Astrocyte (in vitro differentiated cells and primary cell): Measurements from ENCODE around the gene LORICRIN. TPM values are rescaled to one million over a fixed set of nuclear protein-coding genes. Genes with fewer than 3 reads are reported as not detected.

Source experiments
- DNase-seq: peaks from one replicate; pipeline ENCODE4 v3.0.0-alpha.2; 2010; ENCODE audit warnings: low read depth
- FAIRE-seq: peaks from 2 replicates; lab custom pipeline; 2011; peaks lifted over from hg19 to GRCh38; lab: Jason Lieb, UNC
- H2AFZ ChIP-seq: 2 replicates; pipeline ENCODE4 v1.6.0; 2012; ENCODE audit warnings: low read depth, low read length, inconsistent platforms
- H3K27ac ChIP-seq: 2 replicates; pipeline ENCODE4 v1.5.1; 2011; ENCODE audit warnings: low read depth, low read length, inconsistent platforms
- H3K27me3 ChIP-seq: 2 replicates; pipeline ENCODE4 v1.6.0; 2011; ENCODE audit warnings: low read length, inconsistent platforms; ENCODE audit not compliant: insufficient read depth
- H3K36me3 ChIP-seq: 2 replicates; pipeline ENCODE4 v1.5.1; 2011; ENCODE audit warnings: low read length, inconsistent platforms; ENCODE audit not compliant: insufficient read depth
- H3K4me1 ChIP-seq: 2 replicates; pipeline ENCODE4 v1.5.1; 2011; ENCODE audit warnings: low read length, inconsistent platforms; ENCODE audit not compliant: insufficient read depth
- H3K4me2 ChIP-seq: 2 replicates; pipeline ENCODE4 v1.6.0; 2012; ENCODE audit warnings: low read length, inconsistent platforms
- H3K4me3 ChIP-seq: 2 replicates; pipeline ENCODE4 v1.5.1; 2011; ENCODE audit warnings: low read depth, mild to moderate bottlenecking, low read length, inconsistent platforms; ENCODE audit not compliant: insufficient read depth
- H3K79me2 ChIP-seq: 2 replicates; pipeline ENCODE4 v1.6.0; 2012; ENCODE audit warnings: mild to moderate bottlenecking, low read length, inconsistent platforms; ENCODE audit not compliant: insufficient read depth
- H3K9ac ChIP-seq: 2 replicates; pipeline ENCODE4 v1.6.0; 2012; ENCODE audit warnings: mild to moderate bottlenecking, low read length, inconsistent platforms
- H3K9me3 ChIP-seq: 2 replicates; pipeline ENCODE4 v1.5.1; 2012; ENCODE audit warnings: low read depth, mild to moderate bottlenecking, low read length, inconsistent platforms; ENCODE audit not compliant: insufficient read depth
- H4K20me1 ChIP-seq: 2 replicates; pipeline ENCODE4 v1.6.0; 2012; ENCODE audit warnings: low read length, inconsistent platforms; ENCODE audit not compliant: insufficient read depth
- H3K27ac Mint-ChIP-seq: one replicate; pipeline ENCODE4 v1.8.0; 2021; ENCODE audit warnings: mild to moderate bottlenecking, mixed read lengths; ENCODE audit not compliant: unreplicated experiment
- H3K27me3 Mint-ChIP-seq: one replicate; pipeline ENCODE4 v1.8.0; 2021; ENCODE audit warnings: low read depth, mixed read lengths; ENCODE audit not compliant: unreplicated experiment
- H3K36me3 Mint-ChIP-seq: one replicate; pipeline ENCODE4 v1.8.0; 2021; ENCODE audit warnings: low read depth, mixed read lengths; ENCODE audit not compliant: unreplicated experiment
- H3K4me1 Mint-ChIP-seq: one replicate; pipeline ENCODE4 v1.8.0; 2021; ENCODE audit warnings: low read depth, mixed read lengths; ENCODE audit not compliant: unreplicated experiment
- H3K4me3 Mint-ChIP-seq: one replicate; pipeline ENCODE4 v1.8.0; 2021; ENCODE audit warnings: mild to moderate bottlenecking, moderate library complexity, mixed read lengths; ENCODE audit not compliant: unreplicated experiment
- H3K9me3 Mint-ChIP-seq: one replicate; pipeline ENCODE4 v1.8.0; 2021; ENCODE audit warnings: mild to moderate bottlenecking, mixed read lengths; ENCODE audit not compliant: unreplicated experiment
- CTCF ChIP-seq: IDR thresholded peaks from 2 replicates; pipeline ENCODE4 v1.5.1; 2011; ENCODE audit warnings: low read depth, mild to moderate bottlenecking, inconsistent platforms, low read length, moderate library complexity; ENCODE audit not compliant: insufficient read depth
- EZH2 ChIP-seq: IDR thresholded peaks from 2 replicates; pipeline ENCODE4 v1.6.1; 2012; ENCODE audit warnings: mild to moderate bottlenecking, low read length, inconsistent platforms; ENCODE audit not compliant: insufficient read depth
- total RNA-seq: library from RNA; stranded (reverse); gene quantifications from 2 replicates; pipeline ENCODE4 v1.2.1, GENCODE V29; 2021

LORICRIN gene
- total RNA-seq, 1 donor from 2014 or later, result not detected

GRCh38 chr1:153309441-153309840 is 50.0 kb downstream of the LORICRIN start:
- Mint-ChIP-seq H3K36me3 (no peaks in the 10 kb centered on the region), H3K4me1 (no peaks in the 10 kb centered on the region), H3K4me3 (no peak overlapping the region), H3K9me3 (no peaks in the 10 kb centered on the region), H3K27me3 (peaks cover 7% of the 10 kb centered on the region), H3K27ac (no peak overlapping the region)
- no peak overlapping the region for H2AFZ ChIP-seq
- H3K79me2 ChIP-seq, result no peaks in the 10 kb centered on the region
- H3K4me1 ChIP-seq, result no peaks in the 10 kb centered on the region
- H4K20me1 ChIP-seq, result no peaks in the 10 kb centered on the region
- no peak overlapping the region for H3K9ac ChIP-seq
- H3K9me3 ChIP-seq, result no peaks in the 10 kb centered on the region
- H3K36me3 ChIP-seq, result no peaks in the 10 kb centered on the region
- TF ChIP-seq EZH2, result no peak
- no peak for TF ChIP-seq CTCF
- DNase-seq (no peak), FAIRE-seq (no peak)
- H3K4me3 ChIP-seq, result no peak overlapping the region
- no peak overlapping the region for H3K27ac ChIP-seq
- H3K4me2 ChIP-seq, result no peak overlapping the region
- H3K27me3 ChIP-seq, result no peaks in the 10 kb centered on the region

GRCh38 chr1:153310526-153310925 is 51.0 kb downstream of the LORICRIN start:
- Histone ChIP-seq H4K20me1 (no peaks in the 10 kb centered on the region), H3K4me2 (no peak overlapping the region), H3K79me2 (no peaks in the 10 kb centered on the region), H3K27ac (no peak overlapping the region), H3K36me3 (no peaks in the 10 kb centered on the region), H3K9me3 (no peaks in the 10 kb centered on the region), H3K4me3 (no peak overlapping the region), H3K9ac (no peak overlapping the region), H2AFZ (no peak overlapping the region), H3K4me1 (no peaks in the 10 kb centered on the region), H3K27me3 (no peaks in the 10 kb centered on the region)
- H3K4me1 Mint-ChIP-seq, result no peaks in the 10 kb centered on the region
- TF ChIP-seq EZH2 (no peak), CTCF (no peak)
- no peak for FAIRE-seq
- peaks cover 8% of the 10 kb centered on the region for H3K27me3 Mint-ChIP-seq
- H3K9me3 Mint-ChIP-seq, result peaks cover under 1% of the 10 kb centered on the region
- H3K36me3 Mint-ChIP-seq, result no peaks in the 10 kb centered on the region
- H3K4me3 Mint-ChIP-seq, result no peak overlapping the region
- H3K27ac Mint-ChIP-seq, result no peak overlapping the region
- DNase-seq, result no peak

Other genes starting within 250 kb of the LORICRIN start
- gene SPRR1B, start 228.5 kb upstream of the LORICRIN start, total RNA-seq, result 0.39 and 0.50 TPM in 2 replicates
- 0.57 TPM in 1 of 2 replicates, not detected in the other for gene SPRR2D, start 218.6 kb upstream of the LORICRIN start, total RNA-seq
- not detected in 2 replicates for gene SPRR2A, start 202.2 kb upstream of the LORICRIN start, total RNA-seq
- not detected in 2 replicates for gene SPRR2B, start 188.1 kb upstream of the LORICRIN start, total RNA-seq
- not detected in 2 replicates for gene SPRR2E, start 165.2 kb upstream of the LORICRIN start, total RNA-seq
- not detected in 2 replicates for gene SPRR2F, start 146.2 kb upstream of the LORICRIN start, total RNA-seq
- not detected in 2 replicates for gene SPRR2G, start 108.8 kb upstream of the LORICRIN start, total RNA-seq
- gene LELP1, start 56.3 kb upstream of the LORICRIN start, total RNA-seq, result not detected in 2 replicates
- 0.52 and 0.55 TPM in 2 replicates for gene PRR9, start 42.1 kb upstream of the LORICRIN start, total RNA-seq
- not detected in 2 replicates for gene PGLYRP3, start 53.3 kb downstream of the LORICRIN start, total RNA-seq
- gene PGLYRP4, start 89.2 kb downstream of the LORICRIN start, total RNA-seq, result not detected in 2 replicates
- gene S100A9, start 98.2 kb downstream of the LORICRIN start, total RNA-seq, result 1.8 TPM in 1 of 2 replicates, not detected in the other
- gene S100A12, start 115.9 kb downstream of the LORICRIN start, total RNA-seq, result not detected in 2 replicates
- gene S100A8, start 131.4 kb downstream of the LORICRIN start, total RNA-seq, result not detected in 2 replicates
- gene S100A7A, start 156.8 kb downstream of the LORICRIN start, total RNA-seq, result not detected in 2 replicates
- gene S100A7, start 201.0 kb downstream of the LORICRIN start, total RNA-seq, result not detected in 2 replicates